GM13976 (cell line): ENCODE measurements around the gene KLK2.

Experiments
- DNase-seq: peaks from one replicate; pipeline ENCODE4 v3.0.0; 2012; ENCODE audit warnings: low spot score
- CTCF ChIP-seq: IDR thresholded peaks from 2 replicates; pipeline ENCODE4 v1.5.1; 2012; ENCODE audit warnings: borderline replicate concordance, mild to moderate bottlenecking; ENCODE audit not compliant: insufficient read depth; ENCODE audit errors: extremely low read depth, missing control alignments, control extremely low read depth
- in situ Hi-C: fragments of 300-500 bp; cut with MboI; formaldehyde crosslinking; loops from one replicate; pipeline ENCODE4 v1.12.0; 2022; ENCODE audit warnings: low sequenced_read_pairs, mixed read lengths, inconsistent platforms; ENCODE audit not compliant: unreplicated experiment

Gene KLK2

GRCh38 chr19:50838239-50838638, 35.0 kb upstream of the KLK2 start:
- in situ Hi-C loops = no loop called here
- DNase-seq = peak; percentile 74
- peak; percentile 45 for TF ChIP-seq CTCF

- no peak for DNase-seq
- in situ Hi-C loops = no loop called here
- TF ChIP-seq CTCF = no peak
Measured at GRCh38 chr19:50839712-50840655, 33.3 kb upstream of the KLK2 start.

DNA sequence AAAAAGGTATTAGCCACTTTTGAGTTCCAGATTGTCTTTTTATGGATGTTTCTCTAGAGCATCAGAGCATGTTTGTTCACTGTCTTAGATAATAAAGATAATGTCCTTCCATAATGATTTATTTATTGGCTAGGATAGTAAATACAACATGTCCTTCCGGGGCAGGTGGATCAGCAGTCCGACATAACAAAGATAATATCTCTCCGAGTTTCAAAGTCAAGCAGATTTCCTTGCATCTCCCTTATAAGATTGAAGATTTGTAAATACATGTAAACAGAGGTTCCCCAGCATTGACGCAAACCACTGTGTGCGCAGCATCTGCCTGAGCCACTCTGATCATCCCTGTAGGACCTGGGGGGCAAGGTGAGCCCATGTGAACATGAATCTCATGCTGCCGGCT, 31.1 kb upstream of the KLK2 start:
- TF ChIP-seq CTCF = no peak
- no peak for DNase-seq
- in situ Hi-C loops = no loop called here

DNA sequence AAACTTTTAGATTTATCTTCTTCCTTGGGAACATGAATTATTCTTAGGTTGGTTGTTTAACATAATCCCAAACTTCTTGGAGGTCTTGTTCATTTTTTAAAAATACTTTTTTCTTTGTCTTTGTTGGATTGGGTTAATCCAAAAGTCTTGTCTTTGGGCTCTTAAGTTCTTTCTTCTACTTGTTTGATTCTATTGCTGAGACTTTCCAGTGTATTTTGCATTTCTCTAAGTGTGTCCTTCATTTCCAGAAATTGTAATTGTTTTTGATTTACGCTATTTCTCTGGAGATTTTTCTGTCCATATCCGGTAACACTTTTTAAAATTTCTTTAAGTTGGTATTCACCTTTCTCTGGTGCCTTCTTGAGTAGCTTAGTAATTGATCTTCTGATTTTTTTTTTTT, 30.0 kb upstream of the KLK2 start:
- no peak for DNase-seq
- in situ Hi-C loops = no loop called here
- TF ChIP-seq CTCF = no peak

- DNase-seq = no peak
- no peak for TF ChIP-seq CTCF
- in situ Hi-C loops = no loop called here
Measured at GRCh38 chr19:50843701-50844221, 29.5 kb upstream of the KLK2 start.

GRCh38 chr19:50844296-50844935, 28.8 kb upstream of the KLK2 start:
- in situ Hi-C loops = no loop called here
- no peak for DNase-seq
- TF ChIP-seq CTCF = no peak
